ENCODE results near the gene ETV7. TPM values are rescaled to one million over a fixed set of nuclear protein-coding genes. Genes with fewer than 3 reads are reported as not detected.

ETV7 gene
- total and polyA plus RNA-seq, 4 donors = 0.17 to 0.84 (median 0.36) TPM

DNA sequence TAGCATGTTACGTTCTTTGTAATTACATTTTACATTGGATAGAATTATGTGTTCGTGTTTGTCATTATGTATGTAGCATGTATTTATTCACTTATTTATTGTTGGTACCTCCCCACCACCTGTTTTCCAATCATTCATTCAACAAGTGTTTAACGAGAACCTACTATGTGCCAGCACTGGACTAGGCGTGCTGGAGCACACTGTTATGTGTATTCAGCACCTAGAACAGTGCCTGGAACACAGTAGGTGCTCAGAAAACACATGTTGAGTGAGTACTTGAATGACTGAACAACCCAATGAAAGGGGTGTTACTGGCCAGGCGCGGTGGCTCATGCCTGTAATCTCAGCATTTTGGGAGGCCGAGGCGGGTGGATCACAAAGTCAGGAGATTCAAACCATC is 11.3 kb downstream of the ETV7 start (continued):
- TF ChIP-seq, protein P1, sequence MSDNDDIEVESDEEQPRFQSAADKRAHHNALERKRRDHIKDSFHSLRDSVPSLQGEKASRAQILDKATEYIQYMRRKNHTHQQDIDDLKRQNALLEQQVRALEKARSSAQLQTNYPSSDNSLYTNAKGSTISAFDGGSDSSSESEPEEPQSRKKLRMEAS (IDR thresholded peaks at IDR 0.05) = no peak
- TF ChIP-seq, protein P2, sequence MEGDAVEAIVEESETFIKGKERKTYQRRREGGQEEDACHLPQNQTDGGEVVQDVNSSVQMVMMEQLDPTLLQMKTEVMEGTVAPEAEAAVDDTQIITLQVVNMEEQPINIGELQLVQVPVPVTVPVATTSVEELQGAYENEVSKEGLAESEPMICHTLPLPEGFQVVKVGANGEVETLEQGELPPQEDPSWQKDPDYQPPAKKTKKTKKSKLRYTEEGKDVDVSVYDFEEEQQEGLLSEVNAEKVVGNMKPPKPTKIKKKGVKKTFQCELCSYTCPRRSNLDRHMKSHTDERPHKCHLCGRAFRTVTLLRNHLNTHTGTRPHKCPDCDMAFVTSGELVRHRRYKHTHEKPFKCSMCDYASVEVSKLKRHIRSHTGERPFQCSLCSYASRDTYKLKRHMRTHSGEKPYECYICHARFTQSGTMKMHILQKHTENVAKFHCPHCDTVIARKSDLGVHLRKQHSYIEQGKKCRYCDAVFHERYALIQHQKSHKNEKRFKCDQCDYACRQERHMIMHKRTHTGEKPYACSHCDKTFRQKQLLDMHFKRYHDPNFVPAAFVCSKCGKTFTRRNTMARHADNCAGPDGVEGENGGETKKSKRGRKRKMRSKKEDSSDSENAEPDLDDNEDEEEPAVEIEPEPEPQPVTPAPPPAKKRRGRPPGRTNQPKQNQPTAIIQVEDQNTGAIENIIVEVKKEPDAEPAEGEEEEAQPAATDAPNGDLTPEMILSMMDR (IDR thresholded peaks at IDR 0.05; ENCODE audit: low read depth, low read length, missing input control) = no peak
- no peak for TF ChIP-seq HNF4G (IDR thresholded peaks at IDR 0.05)

DNA sequence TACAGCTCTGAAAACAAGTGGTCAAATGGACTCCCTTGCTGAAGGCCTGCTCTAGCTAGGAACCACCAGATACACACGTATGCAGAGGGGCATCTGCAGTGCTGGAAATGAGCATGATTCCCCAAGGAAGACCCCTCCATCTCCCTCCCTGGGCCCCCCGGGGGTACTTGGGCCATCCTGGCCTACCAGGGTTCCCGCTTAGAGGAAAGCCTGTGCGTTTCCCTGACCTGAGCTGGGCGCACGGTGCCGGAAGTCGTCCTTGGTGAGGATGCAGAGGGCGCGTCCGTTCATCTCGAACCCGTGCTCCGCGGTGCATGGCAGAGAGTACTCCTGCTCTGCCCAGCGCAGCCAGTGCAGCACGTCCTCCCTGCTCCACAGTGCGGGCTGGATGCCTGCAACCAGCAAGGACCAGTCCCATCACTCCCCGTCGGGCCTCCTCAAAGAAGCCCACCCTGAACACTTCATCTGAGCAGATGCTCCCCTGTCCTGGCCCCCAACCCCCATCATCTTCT is 11.8 kb downstream of the ETV7 start:
- no peak overlapping the region for H3K9ac ChIP-seq (ENCODE audit: low read depth in 1 of 2, low read length in 2 of 2)
- no peak for DNase-seq (ENCODE audit: low spot score)
- TF ChIP-seq, protein P2 (IDR thresholded peaks at IDR 0.05; ENCODE audit: low read depth, low read length, missing input control) = no peak
- TF ChIP-seq GABPA (IDR thresholded peaks at IDR 0.05 in 1 of 2, conservative IDR thresholded peaks at IDR 0.05 in 1 of 2) (no peak), RXRA (IDR thresholded peaks at IDR 0.05) (no peak), SP1 (IDR thresholded peaks at IDR 0.05) (no peak), FOXA2 (IDR thresholded peaks at IDR 0.05) (no peak), JUND (IDR thresholded peaks at IDR 0.05) (no peak), HNF4A (conservative IDR thresholded peaks at IDR 0.05) (no peak), YY1 (IDR thresholded peaks at IDR 0.05) (no peak), RAD21 (IDR thresholded peaks at IDR 0.05) (no peak), HNF4G (IDR thresholded peaks at IDR 0.05) (no peak), TAF1 (conservative IDR thresholded peaks at IDR 0.05) (no peak), EGR1 (IDR thresholded peaks at IDR 0.05; ENCODE audit: low read depth in 2 of 2) (no peak)
- TF ChIP-seq, protein P1 (IDR thresholded peaks at IDR 0.05) = no peak
- TF ChIP-seq, protein P3, sequence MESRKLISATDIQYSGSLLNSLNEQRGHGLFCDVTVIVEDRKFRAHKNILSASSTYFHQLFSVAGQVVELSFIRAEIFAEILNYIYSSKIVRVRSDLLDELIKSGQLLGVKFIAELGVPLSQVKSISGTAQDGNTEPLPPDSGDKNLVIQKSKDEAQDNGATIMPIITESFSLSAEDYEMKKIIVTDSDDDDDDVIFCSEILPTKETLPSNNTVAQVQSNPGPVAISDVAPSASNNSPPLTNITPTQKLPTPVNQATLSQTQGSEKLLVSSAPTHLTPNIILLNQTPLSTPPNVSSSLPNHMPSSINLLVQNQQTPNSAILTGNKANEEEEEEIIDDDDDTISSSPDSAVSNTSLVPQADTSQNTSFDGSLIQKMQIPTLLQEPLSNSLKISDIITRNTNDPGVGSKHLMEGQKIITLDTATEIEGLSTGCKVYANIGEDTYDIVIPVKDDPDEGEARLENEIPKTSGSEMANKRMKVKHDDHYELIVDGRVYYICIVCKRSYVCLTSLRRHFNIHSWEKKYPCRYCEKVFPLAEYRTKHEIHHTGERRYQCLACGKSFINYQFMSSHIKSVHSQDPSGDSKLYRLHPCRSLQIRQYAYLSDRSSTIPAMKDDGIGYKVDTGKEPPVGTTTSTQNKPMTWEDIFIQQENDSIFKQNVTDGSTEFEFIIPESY (IDR thresholded peaks at IDR 0.05) = no peak
- TF ChIP-seq, protein P4, sequence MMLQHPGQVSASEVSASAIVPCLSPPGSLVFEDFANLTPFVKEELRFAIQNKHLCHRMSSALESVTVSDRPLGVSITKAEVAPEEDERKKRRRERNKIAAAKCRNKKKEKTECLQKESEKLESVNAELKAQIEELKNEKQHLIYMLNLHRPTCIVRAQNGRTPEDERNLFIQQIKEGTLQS (IDR thresholded peaks at IDR 0.05) = no peak
- TF ChIP-seq, protein P5, sequence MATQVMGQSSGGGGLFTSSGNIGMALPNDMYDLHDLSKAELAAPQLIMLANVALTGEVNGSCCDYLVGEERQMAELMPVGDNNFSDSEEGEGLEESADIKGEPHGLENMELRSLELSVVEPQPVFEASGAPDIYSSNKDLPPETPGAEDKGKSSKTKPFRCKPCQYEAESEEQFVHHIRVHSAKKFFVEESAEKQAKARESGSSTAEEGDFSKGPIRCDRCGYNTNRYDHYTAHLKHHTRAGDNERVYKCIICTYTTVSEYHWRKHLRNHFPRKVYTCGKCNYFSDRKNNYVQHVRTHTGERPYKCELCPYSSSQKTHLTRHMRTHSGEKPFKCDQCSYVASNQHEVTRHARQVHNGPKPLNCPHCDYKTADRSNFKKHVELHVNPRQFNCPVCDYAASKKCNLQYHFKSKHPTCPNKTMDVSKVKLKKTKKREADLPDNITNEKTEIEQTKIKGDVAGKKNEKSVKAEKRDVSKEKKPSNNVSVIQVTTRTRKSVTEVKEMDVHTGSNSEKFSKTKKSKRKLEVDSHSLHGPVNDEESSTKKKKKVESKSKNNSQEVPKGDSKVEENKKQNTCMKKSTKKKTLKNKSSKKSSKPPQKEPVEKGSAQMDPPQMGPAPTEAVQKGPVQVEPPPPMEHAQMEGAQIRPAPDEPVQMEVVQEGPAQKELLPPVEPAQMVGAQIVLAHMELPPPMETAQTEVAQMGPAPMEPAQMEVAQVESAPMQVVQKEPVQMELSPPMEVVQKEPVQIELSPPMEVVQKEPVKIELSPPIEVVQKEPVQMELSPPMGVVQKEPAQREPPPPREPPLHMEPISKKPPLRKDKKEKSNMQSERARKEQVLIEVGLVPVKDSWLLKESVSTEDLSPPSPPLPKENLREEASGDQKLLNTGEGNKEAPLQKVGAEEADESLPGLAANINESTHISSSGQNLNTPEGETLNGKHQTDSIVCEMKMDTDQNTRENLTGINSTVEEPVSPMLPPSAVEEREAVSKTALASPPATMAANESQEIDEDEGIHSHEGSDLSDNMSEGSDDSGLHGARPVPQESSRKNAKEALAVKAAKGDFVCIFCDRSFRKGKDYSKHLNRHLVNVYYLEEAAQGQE (IDR thresholded peaks at IDR 0.05) = no peak
- no peaks in the 10 kb centered on the region for H3K9me3 ChIP-seq (ENCODE audit: control insufficient read depth in 4 of 4, low read length in 3 of 4)
- no peak overlapping the region for H3K27ac ChIP-seq (ENCODE audit: low read depth in 1 of 2, low read length in 2 of 2)
- peaks cover 0 to 21% (median 15%) of the 10 kb centered on the region in 4 donors for H3K4me1 ChIP-seq (ENCODE audit: control insufficient read depth in 4 of 4, insufficient read depth in 4 of 4, low read length in 3 of 4)
- H3K4me3 ChIP-seq (ENCODE audit: low read depth in 1 of 3, low read length in 3 of 3) = no peak overlapping the region
- no peaks in the 10 kb centered on the region for H3K36me3 ChIP-seq (ENCODE audit: control insufficient read depth in 4 of 4, insufficient read depth in 3 of 4, low read depth in 1 of 4, low read length in 3 of 4)
- WGBS = 96% methylated on average over 20 of the region's 20 CpGs
- H3K27me3 ChIP-seq (ENCODE audit: control insufficient read depth in 4 of 4, insufficient read depth in 4 of 4, low read length in 3 of 4) = no peaks in the 10 kb centered on the region

All from liver (tissue), 9 donors.